Measurements from ENCODE around the gene GALNT1.
"Not testable (repeated sequence)": the region's sequence is repeated elsewhere in the genome, so short reads cannot be mapped to it uniquely, and the experiment has no call there.

The GALNT1 gene

GRCh38 chr18:35581546-35581897 lies at the start of gene GALNT1:
GALNT1 (plus strand) TSS chr18:35581740; CDS start chr18:35654663, 72,923 bp downstream.
- no peak for DNase-seq

DNA sequence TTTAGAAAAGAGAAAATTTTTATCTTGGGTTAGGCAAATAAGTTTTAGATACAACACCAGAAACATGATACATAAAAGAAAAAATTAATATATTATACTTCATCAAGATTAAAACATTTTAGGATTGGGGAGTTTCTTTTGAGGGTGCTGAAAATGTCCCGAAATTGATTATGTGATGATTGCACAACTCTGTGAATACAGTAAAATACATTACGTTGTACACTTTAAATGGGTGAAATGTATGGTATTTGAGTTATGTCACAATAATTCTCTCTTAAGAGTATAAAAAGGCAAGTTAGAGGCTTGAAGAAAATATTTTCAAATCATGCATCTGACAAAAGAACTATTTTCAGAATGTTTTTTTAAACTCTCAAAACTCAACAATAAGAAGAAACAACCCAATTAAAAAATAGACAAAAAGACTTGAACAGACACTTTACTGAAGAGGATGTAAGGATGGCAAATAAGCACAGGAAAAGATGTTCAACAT lies 47.6 kb upstream of the GALNT1 start:
- DNase-seq, result no peak

- DNase-seq, result no peak
Measured at GRCh38 chr18:35535297-35535696, 46.2 kb upstream of the GALNT1 start.

GRCh38 chr18:35542356-35542755 lies 39.2 kb upstream of the GALNT1 start:
- no peak for DNase-seq

GRCh38 chr18:35547008-35547605 lies 34.4 kb upstream of the GALNT1 start:
- no peak for DNase-seq

DNA sequence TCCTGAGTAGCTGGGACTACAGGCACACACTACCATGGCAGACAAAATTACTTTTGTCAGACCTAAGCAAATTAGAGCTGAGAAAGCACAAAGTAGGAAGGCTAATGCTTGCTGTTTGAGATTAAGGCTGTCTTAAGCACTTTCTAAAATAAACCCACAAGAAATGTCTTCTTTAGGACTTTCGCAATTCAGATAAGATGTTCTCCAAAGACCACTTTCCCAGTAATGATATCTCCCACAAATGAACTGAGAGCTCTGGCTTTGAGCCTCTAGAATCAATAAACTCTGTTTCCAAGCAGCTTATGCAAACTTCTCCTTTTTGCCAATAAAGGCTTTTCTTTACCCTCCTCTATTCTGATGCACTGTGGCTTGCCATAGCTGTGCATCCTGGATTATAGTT lies 32.0 kb upstream of the GALNT1 start:
- DNase-seq, result no peak

- DNase-seq, result no peak
Measured at GRCh38 chr18:35553300-35553699, 28.2 kb upstream of the GALNT1 start.

DNA sequence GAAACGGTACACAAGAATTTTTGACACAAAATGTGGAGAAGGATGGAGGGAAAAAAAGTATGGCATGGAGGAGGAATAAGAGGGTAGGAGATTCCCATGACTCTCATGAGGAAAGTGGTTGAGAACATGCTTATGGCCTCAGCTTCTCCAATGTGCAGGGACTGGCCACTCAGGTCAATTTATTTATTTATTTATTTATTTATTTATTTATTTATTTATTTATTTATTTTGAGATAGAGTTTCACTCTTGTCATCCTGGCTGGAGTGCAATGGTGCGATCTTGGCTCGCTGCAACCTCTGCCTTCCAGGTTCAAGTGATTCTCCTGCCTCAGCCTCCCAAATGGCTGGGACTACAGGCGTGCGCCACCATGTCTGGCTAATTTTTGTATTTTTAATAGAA lies 26.0 kb upstream of the GALNT1 start:
- not testable (repeated sequence) for DNase-seq

GRCh38 chr18:35559867-35560266 lies 21.7 kb upstream of the GALNT1 start:
- DNase-seq, result no peak

DNA sequence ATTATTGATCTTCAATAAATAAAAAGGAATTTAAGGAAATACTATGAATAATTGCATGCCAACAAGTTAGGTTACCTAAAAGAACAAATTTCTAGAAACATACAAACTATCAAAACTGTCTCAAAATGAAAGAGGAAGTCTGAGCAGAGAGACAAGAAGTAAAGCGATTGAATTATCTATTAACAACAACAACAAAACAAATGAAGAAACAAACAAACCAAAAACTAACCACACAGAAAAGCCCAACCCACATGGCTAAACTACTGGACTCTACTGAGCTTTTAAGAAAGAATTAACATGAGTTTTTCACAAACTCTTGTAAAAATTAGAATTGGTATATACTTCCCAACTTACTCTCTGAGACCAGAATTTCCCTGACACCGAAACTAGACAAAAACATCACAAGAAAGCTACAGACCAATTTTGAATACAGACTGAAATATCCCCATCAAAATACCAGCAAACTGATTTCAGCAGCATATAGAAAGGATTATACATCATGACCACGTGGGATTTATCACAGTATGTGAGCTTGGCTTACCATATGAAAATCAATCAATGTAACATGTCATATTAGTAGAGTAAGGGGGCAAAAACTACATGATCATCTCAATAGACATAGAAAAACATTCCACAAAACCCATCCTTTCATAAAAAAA lies 16.6 kb upstream of the GALNT1 start:
- no peak for DNase-seq

DNA sequence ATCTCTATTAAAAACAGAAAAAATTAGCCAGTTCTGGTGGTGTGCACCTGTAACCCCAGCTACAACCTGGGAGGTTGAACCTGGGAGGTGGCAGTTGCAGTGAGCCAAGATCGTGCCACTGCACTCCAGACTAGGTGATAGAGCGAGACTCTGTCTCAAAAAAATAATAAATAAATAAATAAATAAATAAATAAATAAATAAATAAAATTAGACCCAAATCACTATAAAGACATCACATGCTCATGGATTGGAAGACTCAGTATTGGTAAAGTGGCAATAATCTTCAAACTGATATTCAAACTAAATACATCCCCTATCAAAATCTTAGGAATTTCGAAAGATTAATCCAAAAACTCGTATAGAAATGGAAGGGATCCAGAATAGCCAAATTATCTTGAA lies 15.5 kb upstream of the GALNT1 start:
- DNase-seq, result no peak

GRCh38 chr18:35570182-35570581 lies 11.4 kb upstream of the GALNT1 start:
- DNase-seq, result no peak

- no peak for DNase-seq
Measured at GRCh38 chr18:35571138-35571537, 10.4 kb upstream of the GALNT1 start.

DNA sequence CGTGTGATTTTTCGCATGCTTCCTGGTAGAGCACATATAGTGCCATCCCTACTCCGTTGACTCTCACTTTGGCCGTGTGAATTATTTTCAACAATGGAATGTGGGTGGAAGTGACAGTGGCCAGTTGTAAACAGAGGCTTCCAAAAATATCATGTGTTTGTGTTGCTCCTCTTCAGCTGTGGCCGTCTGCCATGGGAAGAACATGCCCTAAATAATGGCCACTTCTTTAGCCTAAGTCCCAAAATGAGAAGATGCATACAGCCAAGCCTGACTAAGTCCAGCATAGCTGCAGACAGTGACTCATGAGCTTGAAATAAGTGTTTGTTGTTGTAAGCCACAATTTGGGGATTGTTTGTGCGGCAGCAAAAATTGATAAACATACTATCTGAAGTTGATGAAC lies 8.9 kb upstream of the GALNT1 start:
- DNase-seq, result no peak

DNA sequence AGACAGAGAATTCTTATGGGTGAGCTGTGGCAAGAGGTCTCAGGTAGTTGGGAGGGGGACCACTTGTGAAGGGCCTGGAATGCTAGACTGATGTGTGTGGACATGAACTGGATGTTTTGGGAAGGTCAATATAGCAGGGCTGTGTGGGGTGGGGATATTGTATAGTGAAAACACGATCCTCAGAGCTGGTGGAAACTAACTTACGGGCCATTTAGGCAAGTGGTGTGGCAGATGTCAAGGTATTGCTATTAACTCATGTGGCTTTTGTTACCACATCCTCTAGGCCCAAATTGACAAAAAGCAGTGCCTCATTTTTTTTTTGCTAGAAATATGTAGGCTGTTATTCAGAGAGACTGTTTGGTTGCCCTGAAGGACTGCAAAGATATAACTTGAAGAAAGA lies 8.0 kb upstream of the GALNT1 start:
- no peak for DNase-seq

- DNase-seq, result not testable (repeated sequence)
Measured at GRCh38 chr18:35576240-35576845, 5.2 kb upstream of the GALNT1 start.

GRCh38 chr18:35577045-35577848 lies 4.3 kb upstream of the GALNT1 start:
- DNase-seq, result no peak

DNA sequence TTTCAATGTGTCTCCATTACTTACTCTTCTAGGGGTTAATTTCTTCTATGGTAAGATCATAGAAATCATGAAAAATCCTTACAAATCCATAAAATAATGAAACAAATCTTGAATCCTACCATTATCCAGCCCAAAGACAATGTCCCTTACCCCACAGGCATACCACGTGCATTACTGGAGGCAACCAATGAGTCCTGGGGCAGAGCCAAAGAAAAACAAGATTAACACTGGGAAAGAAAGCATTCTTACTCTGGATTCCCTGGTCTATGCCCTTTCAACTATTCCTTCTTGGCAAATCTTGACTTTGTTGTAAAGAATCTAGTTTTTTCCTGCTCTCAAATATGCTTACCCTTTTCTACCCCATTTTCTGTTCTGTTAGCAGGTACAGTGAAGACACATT lies 3.1 kb upstream of the GALNT1 start:
- no peak for DNase-seq

- no peak for DNase-seq
Measured at GRCh38 chr18:35578936-35579335, 2.6 kb upstream of the GALNT1 start.

GRCh38 chr18:35580701-35581539 lies 620 bp upstream of the GALNT1 start:
- DNase-seq, result peak; percentile 51

DNA sequence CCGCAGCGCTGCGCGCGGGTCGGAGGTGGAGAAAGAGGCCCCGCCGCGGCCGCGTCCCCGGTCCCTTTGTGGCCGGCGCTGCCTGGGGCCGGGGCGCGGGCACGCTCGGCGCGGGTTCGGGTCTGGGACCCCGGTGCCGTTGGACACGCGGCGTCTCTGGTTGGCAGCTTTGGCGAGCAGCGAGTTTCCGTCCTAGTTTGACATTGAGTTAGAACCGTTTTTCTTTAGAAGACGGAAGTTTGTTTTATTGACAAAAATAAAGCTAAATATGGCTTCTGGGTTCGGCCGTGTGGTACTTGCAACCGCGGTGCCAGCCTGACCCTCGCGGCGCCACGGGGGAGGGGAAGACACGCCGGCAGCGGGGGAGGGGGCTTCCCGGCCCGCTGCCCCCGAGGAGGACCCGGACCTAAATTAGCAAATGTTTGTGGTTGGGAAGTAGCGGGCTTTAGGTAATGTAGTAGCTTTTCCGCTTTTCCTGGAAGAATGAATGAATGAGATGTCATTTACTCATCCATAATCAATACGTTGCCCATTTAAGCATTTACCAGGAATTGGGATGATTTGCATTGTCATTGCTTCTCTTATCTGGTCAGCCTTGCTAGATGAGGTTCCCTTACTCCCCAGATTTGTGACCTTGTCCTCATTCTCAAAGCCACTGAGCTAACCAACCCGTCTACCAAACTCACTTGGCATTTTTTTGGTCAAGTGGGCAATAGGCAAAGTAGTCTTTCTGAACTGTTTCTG lies 530 bp downstream of the GALNT1 start:
- DNase-seq, result peak; percentile 6

Measured in activated gamma-delta T cell treated with Interleukin-2 at 50 U/mL for 16 hours (primary cell).